Kidney tubule cell (primary cell): ENCODE measurements around the gene RBPJL.

ENCODE experiments used
- DNase-seq: peaks from one replicate; pipeline ENCODE4 v3.0.0-alpha.2; 2018; ENCODE audit warnings: low spot score

The RBPJL gene

GRCh38 chr20:45317826-45318225 lies 11.2 kb downstream of the RBPJL start:
- DNase-seq, result no peak

GRCh38 chr20:45318386-45318939 lies 11.8 kb downstream of the RBPJL start:
- no peak for DNase-seq

GRCh38 chr20:45318948-45319347 lies 12.3 kb downstream of the RBPJL start:
- no peak for DNase-seq

DNA sequence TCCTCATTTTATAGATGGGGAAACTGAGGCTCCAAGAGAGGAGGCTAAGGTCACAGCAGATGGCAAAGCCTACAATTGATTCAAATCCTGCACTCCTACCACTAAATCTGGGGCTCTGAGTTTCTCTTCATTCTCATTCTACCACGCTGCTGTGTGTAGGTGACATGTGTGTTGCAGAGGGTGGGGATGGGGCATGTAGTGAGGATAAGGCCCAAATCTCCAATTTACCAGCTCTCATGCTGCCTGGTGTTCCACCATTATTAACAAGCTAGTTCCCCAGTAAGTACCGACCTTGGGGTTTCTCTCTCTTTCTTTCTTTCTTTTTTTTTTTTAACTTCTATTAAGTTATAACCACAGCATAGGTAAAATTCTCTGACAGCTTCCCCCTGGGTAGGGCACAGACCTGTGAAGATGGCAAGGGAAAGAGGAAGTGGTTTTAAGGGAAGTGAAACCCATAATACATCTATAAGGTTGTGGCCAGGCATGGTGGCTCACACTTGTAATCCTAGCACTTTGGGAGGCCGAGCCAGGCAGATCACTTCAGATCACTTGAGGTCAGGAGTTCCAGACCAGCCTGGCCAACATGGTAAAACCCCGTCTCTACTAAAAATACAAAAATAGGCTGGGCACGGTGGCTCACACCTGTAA lies 14.4 kb downstream of the RBPJL start:
- no peak for DNase-seq

GRCh38 chr20:45322952-45323383 lies 16.3 kb downstream of the RBPJL start:
- DNase-seq, result peak; percentile 64

GRCh38 chr20:45323731-45324130 lies 17.1 kb downstream of the RBPJL start:
- DNase-seq, result peak; percentile 29

DNA sequence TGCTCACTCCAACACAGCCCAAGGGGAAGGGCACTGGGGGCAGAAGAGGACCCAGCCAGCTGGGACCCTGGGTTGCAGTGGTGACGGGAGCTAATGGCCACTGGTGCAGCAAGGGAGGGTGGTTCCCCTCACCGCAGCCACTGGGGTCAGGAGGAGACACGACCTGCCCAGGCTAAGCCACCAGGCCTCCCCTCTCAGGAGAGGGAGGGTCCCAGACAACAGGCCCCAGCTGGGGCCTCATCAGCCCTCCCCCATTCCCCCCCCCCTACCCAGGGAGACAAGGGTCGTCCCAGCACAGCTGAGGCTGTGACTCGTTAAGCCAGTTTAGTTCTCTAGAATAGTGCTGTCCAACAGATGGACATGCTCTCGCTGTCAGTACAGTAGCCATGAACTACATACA lies 18.7 kb downstream of the RBPJL start:
- no peak for DNase-seq

DNA sequence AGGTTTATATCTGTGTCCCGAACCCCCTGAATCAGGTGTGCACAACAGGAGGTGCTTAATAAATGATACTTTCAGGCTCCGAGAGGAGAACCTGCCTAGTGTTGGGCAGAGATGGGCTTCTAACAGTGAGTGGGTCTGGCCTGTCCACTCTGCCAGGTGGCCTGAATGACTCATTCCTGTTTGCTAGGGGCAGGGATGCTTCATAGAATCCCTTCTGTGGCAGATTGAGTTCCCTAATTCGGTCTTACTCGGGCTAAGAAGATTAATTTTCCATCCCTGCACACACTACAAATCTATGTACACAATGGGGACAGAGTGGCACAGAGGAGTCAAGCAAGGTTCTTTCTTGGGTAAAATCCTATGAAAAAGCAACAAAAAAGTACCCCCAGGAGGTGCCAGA lies 21.8 kb downstream of the RBPJL start:
- no peak for DNase-seq

DNA sequence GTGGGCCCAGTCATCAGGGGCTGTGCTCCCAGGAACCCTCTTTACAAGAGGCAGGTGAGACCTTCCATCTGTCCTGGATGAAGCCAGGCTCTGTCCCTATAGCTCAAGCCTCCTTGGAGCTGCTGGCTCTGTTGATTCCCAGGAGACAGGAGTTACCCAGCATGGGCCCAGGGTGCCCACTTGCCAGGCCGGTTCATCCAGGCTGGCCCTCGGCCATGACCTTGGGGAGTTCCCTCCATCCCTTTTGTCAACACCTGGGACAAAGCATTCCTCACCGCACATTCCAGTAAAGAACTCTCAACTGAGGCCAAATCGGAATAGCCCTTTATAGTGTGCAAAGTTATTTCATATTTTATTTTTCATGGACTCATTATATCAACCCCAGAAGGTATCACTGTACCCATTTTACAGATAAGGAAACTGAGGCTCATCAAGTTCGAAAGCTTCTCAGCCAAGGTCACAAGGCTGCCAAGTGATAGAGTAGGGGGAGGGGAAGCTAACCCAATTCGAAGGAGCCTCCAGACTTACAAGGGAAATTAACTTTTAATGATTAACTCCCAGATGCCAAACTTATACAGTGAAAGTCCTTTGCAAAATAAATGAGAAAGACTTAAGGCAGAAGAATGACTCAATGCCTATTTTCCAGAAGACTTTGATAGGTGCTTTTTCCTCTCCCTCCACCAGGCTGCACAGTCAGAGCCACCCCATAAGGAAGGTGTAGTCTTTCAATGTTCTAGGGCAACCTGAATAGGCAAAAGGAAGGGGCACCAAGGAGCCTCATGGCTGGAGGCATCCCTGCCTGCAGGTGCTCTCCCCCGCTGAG lies 23.1 kb downstream of the RBPJL start:
- peak; percentile 83 for DNase-seq

- DNase-seq, result no peak
Observed at GRCh38 chr20:45330476-45330875, 23.8 kb downstream of the RBPJL start.

GRCh38 chr20:45336530-45337366 lies 30.1 kb downstream of the RBPJL start:
- peak; percentile 97 for DNase-seq

DNA sequence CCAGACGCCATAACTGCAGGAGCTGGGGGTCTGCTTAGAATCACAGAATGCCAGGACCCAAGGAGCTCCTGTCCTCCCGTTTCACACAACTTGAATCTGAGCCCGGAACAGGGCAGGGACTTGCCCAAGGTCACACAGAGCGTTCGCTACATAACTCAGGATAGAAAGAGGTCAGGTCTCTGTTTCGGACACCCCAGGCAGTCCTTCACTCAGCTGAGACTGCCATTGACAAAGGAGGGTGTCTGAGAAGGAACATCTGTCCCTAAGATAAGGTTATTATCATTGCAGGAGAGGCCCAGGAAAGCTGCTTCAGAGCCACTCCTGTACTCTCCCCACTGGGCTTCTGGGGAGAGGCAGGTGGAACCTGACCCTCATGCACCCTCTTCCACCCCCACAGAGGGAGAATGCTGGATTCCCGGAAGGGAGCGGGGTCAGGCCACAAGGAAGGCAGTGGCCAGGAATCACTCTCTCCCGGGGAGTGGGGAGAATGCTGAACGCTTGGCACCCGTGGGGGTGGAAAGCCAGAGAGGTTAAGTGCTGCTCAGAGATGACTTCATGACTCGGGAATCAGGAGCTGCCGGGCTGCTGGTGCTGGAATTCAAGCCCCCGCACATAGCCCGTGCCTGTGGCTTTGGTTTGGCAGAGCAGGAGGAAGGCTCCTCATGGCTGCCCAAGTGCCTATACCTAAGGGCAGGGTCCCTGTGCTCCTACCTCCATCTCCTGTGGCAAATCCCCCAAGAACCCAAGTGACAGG lies 30.9 kb downstream of the RBPJL start:
- DNase-seq, result peak; percentile 97

DNA sequence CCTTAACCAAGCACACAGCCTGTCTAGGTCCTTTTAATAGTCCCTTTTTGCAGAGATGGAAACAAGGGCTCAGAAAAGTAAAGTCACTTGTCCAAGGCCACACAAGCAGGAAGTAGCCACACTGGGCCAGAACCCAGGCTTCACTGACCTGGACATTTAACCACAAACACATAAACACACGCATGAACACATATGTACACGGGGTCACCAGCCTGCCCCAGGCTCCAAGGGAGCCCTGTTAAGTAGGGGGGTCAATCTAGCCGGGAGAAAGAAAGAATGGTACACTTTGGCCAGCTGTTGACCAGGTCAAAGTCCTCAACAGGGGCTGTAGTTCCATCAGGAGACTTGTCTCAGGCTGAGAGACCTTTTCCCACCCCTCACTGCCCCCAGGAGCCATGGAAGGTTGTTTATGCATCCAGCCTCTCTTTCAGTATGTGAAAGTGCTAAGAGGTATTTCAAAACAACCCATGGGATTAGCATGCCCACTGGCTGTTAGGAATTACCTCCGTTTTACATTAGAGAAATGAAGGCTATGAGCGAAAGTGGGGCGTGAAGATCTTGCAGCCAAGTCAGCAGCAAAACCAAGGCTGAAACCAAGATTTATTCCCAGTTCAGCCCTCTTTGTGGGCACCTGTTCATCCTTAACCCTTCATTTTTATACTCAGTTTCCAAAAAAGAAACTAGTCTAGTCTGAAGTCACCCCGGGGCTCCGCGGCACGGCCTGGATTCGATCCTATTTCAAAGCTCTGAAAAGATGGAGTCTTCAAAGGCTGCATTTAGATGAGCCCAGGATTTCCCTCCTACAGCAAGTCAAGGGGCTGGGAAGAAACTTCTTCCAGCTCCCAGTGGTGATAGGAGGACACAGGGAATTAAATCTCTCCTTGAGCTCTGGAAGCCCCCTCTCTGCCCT lies 31.7 kb downstream of the RBPJL start:
- no peak for DNase-seq

DNA sequence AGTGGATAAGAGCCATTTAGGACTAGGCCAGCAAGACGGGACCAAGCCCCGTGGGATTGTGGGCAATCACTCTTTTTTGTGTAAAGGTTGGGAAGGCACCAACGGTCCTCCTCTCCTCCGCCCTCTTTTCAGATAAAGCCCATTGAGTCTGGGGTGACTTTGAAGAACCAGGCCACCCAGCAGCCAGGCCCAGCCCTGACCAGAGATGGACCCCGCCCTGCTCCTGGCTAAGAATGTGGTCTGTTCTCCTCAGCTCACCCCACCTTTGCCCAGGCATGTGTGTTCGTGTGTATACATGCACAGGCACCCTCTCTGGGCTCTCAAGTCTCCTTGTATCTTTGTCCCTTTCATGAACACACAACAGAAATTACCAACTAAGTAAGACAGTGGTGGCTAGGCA lies 32.4 kb downstream of the RBPJL start:
- no peak for DNase-seq

DNA sequence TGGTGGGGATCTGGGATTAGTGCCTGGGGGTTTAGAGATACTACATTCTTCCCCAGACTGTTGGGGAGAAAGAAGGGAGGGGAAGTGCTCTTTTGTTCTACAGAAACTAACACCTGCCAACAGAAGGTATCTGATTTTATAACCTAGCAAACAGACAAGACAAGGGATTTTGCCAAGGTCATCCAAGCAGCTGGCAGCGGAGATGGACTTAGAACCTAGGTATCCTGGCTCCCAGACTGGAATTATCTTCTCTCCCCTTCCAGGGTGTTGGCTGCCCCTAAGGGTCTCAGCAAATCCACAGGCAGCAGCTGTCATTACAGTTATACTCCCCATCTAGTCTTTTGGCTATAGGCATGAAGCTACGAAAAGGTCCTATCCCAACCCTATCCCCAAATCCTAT lies 33.2 kb downstream of the RBPJL start:
- no peak for DNase-seq

DNA sequence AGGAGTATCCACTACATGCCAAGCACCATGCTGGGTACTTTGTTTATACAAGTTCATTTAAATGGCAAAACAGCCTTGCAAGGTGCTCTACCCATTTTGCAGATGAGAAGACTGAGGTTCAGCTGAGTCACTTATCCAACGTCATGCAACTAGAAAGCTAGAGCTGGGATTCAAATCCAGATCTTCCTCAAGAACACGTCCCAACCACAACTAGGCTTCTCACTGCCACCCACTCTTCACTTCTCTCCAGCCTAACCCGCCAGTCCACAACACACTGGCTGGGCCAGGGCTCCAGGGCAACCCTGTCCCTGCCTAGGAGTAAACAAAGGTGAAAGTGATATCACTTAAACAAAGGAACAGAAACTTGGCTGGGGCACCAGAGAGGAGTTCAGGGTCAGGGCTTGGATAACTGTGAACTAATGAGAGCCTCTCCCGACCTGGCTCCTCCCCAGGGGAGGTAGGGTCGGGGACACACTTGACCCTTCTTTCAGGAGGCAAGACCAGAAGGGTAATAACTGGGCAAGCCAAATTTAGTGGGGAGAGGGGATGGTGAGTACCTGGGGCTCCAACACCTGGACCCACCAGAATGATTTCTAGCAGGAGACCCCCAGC lies 33.7 kb downstream of the RBPJL start:
- DNase-seq, result peak; percentile 50

GRCh38 chr20:45340951-45341350 lies 34.3 kb downstream of the RBPJL start:
- peak; percentile 54 for DNase-seq

GRCh38 chr20:45341579-45341938 lies 34.9 kb downstream of the RBPJL start:
- DNase-seq, result no peak

GRCh38 chr20:45341939-45342854 lies 35.6 kb downstream of the RBPJL start:
- peak; percentile 73 for DNase-seq
